Measurements from ENCODE around the gene ID1. TPM values are rescaled to one million over a fixed set of nuclear protein-coding genes. Genes with fewer than 3 reads are reported as not detected.

The ID1 gene
- polyA plus RNA-seq, 1 donor from 2014 or later, result 30.6 TPM

GRCh38 chr20:31632548-31633338 is 27.7 kb downstream of the ID1 start:
- no peaks in the 10 kb centered on the region for H4K20me1 ChIP-seq (ENCODE audit: insufficient read depth)
- TF ChIP-seq EZH2 (IDR thresholded peaks at IDR 0.05; ENCODE audit: borderline replicate concordance, insufficient read depth, low read length, poor library complexity, severe bottlenecking) (no peak), REST (IDR thresholded peaks at IDR 0.05; ENCODE audit: borderline replicate concordance) (no peak), POLR2AphosphoS5 (IDR thresholded peaks at IDR 0.05) (no peak), MXI1 (conservative IDR thresholded peaks at IDR 0.05; ENCODE audit: poor library complexity, severe bottlenecking) (no peak), EP300 (conservative IDR thresholded peaks at IDR 0.05; ENCODE audit: poor library complexity, severe bottlenecking) (no peak), RAD21 (conservative IDR thresholded peaks at IDR 0.05) (no peak), CTCF (IDR thresholded peaks at IDR 0.05; ENCODE audit: poor library complexity, severe bottlenecking) (no peak), SMC3 (conservative IDR thresholded peaks at IDR 0.05; ENCODE audit: poor library complexity) (no peak), TAF1 (IDR thresholded peaks at IDR 0.05; ENCODE audit: low read depth) (no peak)
- H3K79me2 ChIP-seq (replicated peaks; ENCODE audit: insufficient read depth, low read length), result no peaks in the 10 kb centered on the region
- H3K9me2 ChIP-seq (ENCODE audit: insufficient read depth, low read length), result no peaks in the 10 kb centered on the region
- H3K27me3 ChIP-seq (ENCODE audit: insufficient read depth, low read depth, low read length), result no peaks in the 10 kb centered on the region
- H3K9ac ChIP-seq (ENCODE audit: low read length), result no peak overlapping the region
- H3F3A ChIP-seq (ENCODE audit: insufficient read depth, low read length, poor library complexity, severe bottlenecking), result no peaks in the 10 kb centered on the region
- no peak overlapping the region for H2AFZ ChIP-seq (ENCODE audit: low read depth, low read length)
- H3K4me2 ChIP-seq (ENCODE audit: low read length), result no peak overlapping the region
- H3K4me3 ChIP-seq (ENCODE audit: low read length), result no peak overlapping the region
- no peak overlapping the region for H3K27ac ChIP-seq (ENCODE audit: low read length)
- no peaks in the 10 kb centered on the region for H3K9me3 ChIP-seq (ENCODE audit: low read length)
- H3K36me3 ChIP-seq (ENCODE audit: insufficient read depth, low read length), result no peaks in the 10 kb centered on the region

GRCh38 chr20:31633339-31633914 is 28.3 kb downstream of the ID1 start:
- H3K9me2 ChIP-seq (ENCODE audit: insufficient read depth, low read length), result no peaks in the 10 kb centered on the region
- H3K4me3 ChIP-seq (ENCODE audit: low read length), result no peak overlapping the region
- no peaks in the 10 kb centered on the region for H3K79me2 ChIP-seq (replicated peaks; ENCODE audit: insufficient read depth, low read length)
- H3K36me3 ChIP-seq (ENCODE audit: insufficient read depth, low read length), result no peaks in the 10 kb centered on the region
- H3K27me3 ChIP-seq (ENCODE audit: insufficient read depth, low read depth, low read length), result no peaks in the 10 kb centered on the region
- H4K20me1 ChIP-seq (ENCODE audit: insufficient read depth), result no peaks in the 10 kb centered on the region
- TF ChIP-seq SMC3 (conservative IDR thresholded peaks at IDR 0.05; ENCODE audit: poor library complexity) (no peak), MXI1 (conservative IDR thresholded peaks at IDR 0.05; ENCODE audit: poor library complexity, severe bottlenecking) (no peak), RAD21 (conservative IDR thresholded peaks at IDR 0.05) (no peak), EZH2 (IDR thresholded peaks at IDR 0.05; ENCODE audit: borderline replicate concordance, insufficient read depth, low read length, poor library complexity, severe bottlenecking) (no peak), REST (IDR thresholded peaks at IDR 0.05; ENCODE audit: borderline replicate concordance) (no peak), EP300 (conservative IDR thresholded peaks at IDR 0.05; ENCODE audit: poor library complexity, severe bottlenecking) (no peak), CTCF (IDR thresholded peaks at IDR 0.05; ENCODE audit: poor library complexity, severe bottlenecking) (no peak), POLR2AphosphoS5 (IDR thresholded peaks at IDR 0.05) (no peak), TAF1 (IDR thresholded peaks at IDR 0.05; ENCODE audit: low read depth) (no peak)
- H3K9ac ChIP-seq (ENCODE audit: low read length), result no peak overlapping the region
- no peak overlapping the region for H3K27ac ChIP-seq (ENCODE audit: low read length)
- H3K4me2 ChIP-seq (ENCODE audit: low read length), result no peak overlapping the region
- no peak overlapping the region for H2AFZ ChIP-seq (ENCODE audit: low read depth, low read length)
- H3F3A ChIP-seq (ENCODE audit: insufficient read depth, low read length, poor library complexity, severe bottlenecking), result no peaks in the 10 kb centered on the region
- no peaks in the 10 kb centered on the region for H3K9me3 ChIP-seq (ENCODE audit: low read length)

Data from neural cell (in vitro differentiated cells).